ENCODE results near the gene PCAT7.
"Not testable (repeated sequence)": the region's sequence is repeated elsewhere in the genome, so short reads cannot be mapped to it uniquely, and the experiment has no call there.

The PCAT7 gene

DNA sequence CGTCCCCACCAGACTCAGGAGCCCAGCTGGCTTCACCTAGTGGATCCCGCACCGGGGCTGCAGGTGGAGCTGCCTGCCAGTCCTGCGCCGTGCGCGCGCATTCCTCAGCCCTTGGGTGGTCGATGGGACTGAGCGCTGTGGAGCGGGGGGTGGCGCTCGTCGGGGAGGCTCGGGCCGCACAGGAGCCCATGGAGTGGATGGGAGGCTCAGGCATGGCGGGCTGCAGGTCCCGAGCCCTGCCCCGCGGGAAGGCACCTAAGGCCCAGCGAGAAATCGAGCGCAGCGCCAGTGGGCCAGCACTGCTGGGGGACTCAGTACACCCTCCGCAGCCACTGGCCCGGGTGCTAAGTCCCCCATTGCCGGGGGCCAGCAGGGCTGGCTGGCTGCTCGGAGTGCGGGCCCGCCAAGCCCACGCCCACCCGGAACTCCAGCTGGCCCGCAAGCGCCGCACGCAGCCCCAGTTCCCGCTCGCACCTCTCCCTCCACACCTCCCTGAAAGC, 36.2 kb downstream of the PCAT7 start:
- not testable (repeated sequence) for H3K36me3 ChIP-seq (replicated peaks in 1 of 2; ENCODE audit: control insufficient read depth in 2 of 2, insufficient read depth in 2 of 2, low read length in 2 of 2); H3K4me1 ChIP-seq (ENCODE audit: control insufficient read depth in 2 of 2, insufficient read depth in 1 of 2, low read depth in 1 of 2, low read length in 2 of 2); H3K9ac ChIP-seq (ENCODE audit: low read depth, low read length, poor library complexity); H3K4me2 ChIP-seq (ENCODE audit: insufficient read depth, low read length, poor library complexity, severe bottlenecking); H2BK5ac ChIP-seq (ENCODE audit: low read length); DNase-seq (ENCODE audit: low spot score); H4K8ac ChIP-seq (ENCODE audit: low read depth, low read length); H3K79me1 ChIP-seq (ENCODE audit: low read depth, low read length); H2BK12ac ChIP-seq (ENCODE audit: low read length); H2BK15ac ChIP-seq (ENCODE audit: low read length); H3K27me3 ChIP-seq (ENCODE audit: control insufficient read depth in 3 of 3, insufficient read depth in 3 of 3, low read depth in 1 of 3, low read length in 3 of 3); H3K27ac ChIP-seq (replicated peaks; ENCODE audit: low read length); H2AK5ac ChIP-seq (ENCODE audit: low read depth, low read length); H2BK120ac ChIP-seq (ENCODE audit: low read depth, low read length); H3K4me3 ChIP-seq (ENCODE audit: low read length in 2 of 2); H3K18ac ChIP-seq (ENCODE audit: low read length); H2AFZ ChIP-seq (ENCODE audit: low read length); H3K9me3 ChIP-seq (replicated peaks in 1 of 2; ENCODE audit: control insufficient read depth in 2 of 2, insufficient read depth in 1 of 2, low read depth in 1 of 2, low read length in 2 of 2); H3K4ac ChIP-seq (ENCODE audit: low read length); H3K23ac ChIP-seq (ENCODE audit: low read depth, low read length, poor library complexity); H3K14ac ChIP-seq (ENCODE audit: low read length); H4K91ac ChIP-seq (ENCODE audit: low read depth, low read length, poor library complexity)
- WGBS, 2 donors (ENCODE audit: extremely low coverage in 2 of 2, insufficient read length in 2 of 2, insufficient replicate concordance in 1 of 2): no CpG with 5 or more reads among the region's 38 CpGs

DNA sequence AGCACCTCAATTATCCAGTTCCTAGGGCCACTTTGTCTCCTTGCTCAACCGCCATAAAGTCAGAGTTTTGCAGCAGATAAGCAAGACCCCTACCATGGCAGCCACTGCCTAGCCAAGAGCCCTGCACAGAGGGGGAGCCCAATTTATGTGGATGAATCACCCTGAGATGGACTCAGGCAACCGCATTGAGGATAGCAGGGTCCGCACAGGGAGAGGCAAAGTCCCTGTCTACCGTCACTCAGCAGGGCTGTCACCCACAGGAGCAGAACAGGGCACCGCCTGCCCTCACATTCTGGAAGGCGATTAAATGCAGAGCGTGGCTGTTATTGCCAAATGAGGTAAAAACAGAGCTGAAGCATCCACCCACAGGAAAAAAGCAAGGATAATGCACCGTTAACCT, 37.0 kb downstream of the PCAT7 start:
- peak overlapping the region; percentile 94 for H2BK12ac ChIP-seq (ENCODE audit: low read length)
- DNase-seq (ENCODE audit: low spot score): no peak
- H3K9ac ChIP-seq (ENCODE audit: low read depth, low read length, poor library complexity): no peak overlapping the region
- H3K14ac ChIP-seq (ENCODE audit: low read length): peak overlapping the region; percentile 8
- peaks cover 1% of the 10 kb centered on the region for H3K79me1 ChIP-seq (ENCODE audit: low read depth, low read length)
- H4K8ac ChIP-seq (ENCODE audit: low read depth, low read length): peak overlapping the region; percentile 82
- no peak overlapping the region for H3K4me3 ChIP-seq (ENCODE audit: low read length in 2 of 2)
- H3K18ac ChIP-seq (ENCODE audit: low read length): peak overlapping the region; percentile 28
- no CpG with 5 or more reads among the region's 8 CpGs for WGBS, 2 donors (ENCODE audit: extremely low coverage in 2 of 2, insufficient read length in 2 of 2, insufficient replicate concordance in 1 of 2)
- peaks cover 0 to 6% (median 0%) of the 10 kb centered on the region in 3 experiments for H3K27me3 ChIP-seq (ENCODE audit: control insufficient read depth in 3 of 3, insufficient read depth in 3 of 3, low read depth in 1 of 3, low read length in 3 of 3)
- no peak overlapping the region for H2BK120ac ChIP-seq (ENCODE audit: low read depth, low read length)
- peaks cover 0 to 4% of the 10 kb centered on the region in 2 donors for H3K4me1 ChIP-seq (ENCODE audit: control insufficient read depth in 2 of 2, insufficient read depth in 1 of 2, low read depth in 1 of 2, low read length in 2 of 2)
- H3K4me2 ChIP-seq (ENCODE audit: insufficient read depth, low read length, poor library complexity, severe bottlenecking): no peak overlapping the region
- H2AK5ac ChIP-seq (ENCODE audit: low read depth, low read length): peak overlapping the region; percentile 92
- no peak overlapping the region for H3K4ac ChIP-seq (ENCODE audit: low read length)
- no peak overlapping the region for H2BK5ac ChIP-seq (ENCODE audit: low read length)
- no peak overlapping the region for H4K91ac ChIP-seq (ENCODE audit: low read depth, low read length, poor library complexity)
- no peak overlapping the region for H2AFZ ChIP-seq (ENCODE audit: low read length)
- H2BK15ac ChIP-seq (ENCODE audit: low read length): no peak overlapping the region
- no peak overlapping the region for H3K23ac ChIP-seq (ENCODE audit: low read depth, low read length, poor library complexity)
- no peaks in the 10 kb centered on the region for H3K9me3 ChIP-seq (replicated peaks in 1 of 2; ENCODE audit: control insufficient read depth in 2 of 2, insufficient read depth in 1 of 2, low read depth in 1 of 2, low read length in 2 of 2)
- no peak overlapping the region for H3K27ac ChIP-seq (replicated peaks; ENCODE audit: low read length)
- H3K36me3 ChIP-seq (replicated peaks in 1 of 2; ENCODE audit: control insufficient read depth in 2 of 2, insufficient read depth in 2 of 2, low read length in 2 of 2): no peaks in the 10 kb centered on the region

DNA sequence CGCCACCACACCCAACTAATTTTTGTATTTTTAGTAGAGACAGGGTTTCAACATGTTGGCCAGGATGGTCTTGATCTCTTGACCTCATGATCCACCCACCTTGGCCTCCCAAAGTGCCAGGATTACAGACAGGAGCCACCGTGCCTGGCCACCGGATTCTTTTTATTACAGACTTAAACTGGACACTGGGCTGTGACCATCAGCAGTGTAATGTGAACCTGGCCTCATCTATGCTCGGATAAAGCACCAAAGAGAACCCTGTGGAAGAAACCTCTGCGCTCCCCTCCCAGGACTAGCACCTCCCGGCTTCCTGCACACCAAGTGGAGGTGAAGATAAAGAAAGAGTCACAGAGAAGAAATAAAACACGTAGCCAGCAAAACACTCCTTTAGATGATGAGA, 37.8 kb downstream of the PCAT7 start:
- not testable (repeated sequence) for H3K4me2 ChIP-seq (ENCODE audit: insufficient read depth, low read length, poor library complexity, severe bottlenecking); H4K8ac ChIP-seq (ENCODE audit: low read depth, low read length); H3K27ac ChIP-seq (replicated peaks; ENCODE audit: low read length); H2BK5ac ChIP-seq (ENCODE audit: low read length); H3K27me3 ChIP-seq (ENCODE audit: control insufficient read depth in 3 of 3, insufficient read depth in 3 of 3, low read depth in 1 of 3, low read length in 3 of 3); H3K9ac ChIP-seq (ENCODE audit: low read depth, low read length, poor library complexity); H2BK12ac ChIP-seq (ENCODE audit: low read length); H3K79me1 ChIP-seq (ENCODE audit: low read depth, low read length); H4K91ac ChIP-seq (ENCODE audit: low read depth, low read length, poor library complexity); H3K14ac ChIP-seq (ENCODE audit: low read length); H3K9me3 ChIP-seq (replicated peaks in 1 of 2; ENCODE audit: control insufficient read depth in 2 of 2, insufficient read depth in 1 of 2, low read depth in 1 of 2, low read length in 2 of 2); H2BK120ac ChIP-seq (ENCODE audit: low read depth, low read length); H3K23ac ChIP-seq (ENCODE audit: low read depth, low read length, poor library complexity); H3K4ac ChIP-seq (ENCODE audit: low read length); H2AK5ac ChIP-seq (ENCODE audit: low read depth, low read length); H2AFZ ChIP-seq (ENCODE audit: low read length); H3K36me3 ChIP-seq (replicated peaks in 1 of 2; ENCODE audit: control insufficient read depth in 2 of 2, insufficient read depth in 2 of 2, low read length in 2 of 2); H3K18ac ChIP-seq (ENCODE audit: low read length); H3K4me3 ChIP-seq (ENCODE audit: low read length in 2 of 2); H2BK15ac ChIP-seq (ENCODE audit: low read length); H3K4me1 ChIP-seq (ENCODE audit: control insufficient read depth in 2 of 2, insufficient read depth in 1 of 2, low read depth in 1 of 2, low read length in 2 of 2); DNase-seq (ENCODE audit: low spot score)
- no CpG with 5 or more reads among the region's 7 CpGs for WGBS, 2 donors (ENCODE audit: extremely low coverage in 2 of 2, insufficient read length in 2 of 2, insufficient replicate concordance in 1 of 2)

DNA sequence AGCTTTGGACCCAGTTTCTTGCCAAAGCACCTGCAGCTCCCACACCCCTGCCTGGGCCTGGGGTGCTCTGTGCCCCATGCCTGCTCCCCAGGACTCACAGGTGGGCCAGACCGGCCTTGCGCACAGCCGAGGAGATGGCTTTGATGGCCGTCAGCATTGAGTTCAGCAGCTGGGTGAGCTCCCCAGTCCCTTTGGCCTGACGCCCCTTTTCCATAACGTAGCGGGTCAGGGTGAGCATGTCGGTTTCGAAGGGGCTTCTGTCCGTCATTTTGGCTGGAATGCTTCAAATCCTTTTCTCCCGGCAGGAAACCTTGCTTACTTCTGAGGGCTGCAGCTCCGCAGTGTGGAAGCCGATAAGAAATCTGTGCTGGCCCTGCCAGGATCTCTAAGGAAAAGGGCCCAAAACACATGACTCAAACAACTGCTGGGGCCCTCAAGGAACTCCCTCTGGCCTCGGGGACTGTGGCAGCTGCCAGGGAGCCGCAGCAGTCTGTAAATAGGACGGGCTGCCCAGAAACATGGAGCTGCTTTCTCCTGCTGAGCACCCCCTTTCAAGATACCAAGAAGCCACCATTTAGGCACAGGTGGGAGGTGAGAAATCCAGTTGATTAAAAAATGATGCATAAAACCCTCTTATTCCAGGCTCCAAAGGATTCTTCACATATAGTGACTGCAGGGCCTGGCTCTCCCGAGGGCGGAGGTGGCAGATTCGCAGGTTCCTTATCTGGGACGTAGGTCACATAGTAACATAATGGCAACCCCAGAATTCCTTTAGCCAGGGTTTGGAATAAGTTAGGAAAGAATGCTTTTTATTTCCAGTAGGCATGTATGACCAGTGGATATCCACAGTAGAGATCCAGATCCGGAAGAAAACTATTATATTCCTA, 38.8 kb downstream of the PCAT7 start, which contains the start of gene FBP2:
FBP2 (minus strand) TSS at position 366 of the 887 bp plus-strand sequence; CDS start at position 268, 98 bp downstream.
- no peak within 1 kb of the TSS for H3K4ac ChIP-seq (ENCODE audit: low read length)
- H3K23ac ChIP-seq (ENCODE audit: low read depth, low read length, poor library complexity): no peak within 1 kb of the TSS
- no peak within 1 kb of the TSS for H2BK15ac ChIP-seq (ENCODE audit: low read length)
- H3K27ac ChIP-seq (replicated peaks; ENCODE audit: low read length): no peak within 1 kb of the TSS
- no peaks in the 10 kb centered on the region for H3K4me1 ChIP-seq (ENCODE audit: control insufficient read depth in 2 of 2, insufficient read depth in 1 of 2, low read depth in 1 of 2, low read length in 2 of 2)
- peak within 1 kb of the TSS; percentile 47 for H2AFZ ChIP-seq (ENCODE audit: low read length)
- DNase-seq (ENCODE audit: low spot score): no peak
- no peak within 1 kb of the TSS for H3K4me3 ChIP-seq (ENCODE audit: low read length in 2 of 2)
- H4K91ac ChIP-seq (ENCODE audit: low read depth, low read length, poor library complexity): no peak within 1 kb of the TSS
- peaks cover 0 to 6% (median 0%) of the 10 kb centered on the region in 3 experiments for H3K27me3 ChIP-seq (ENCODE audit: control insufficient read depth in 3 of 3, insufficient read depth in 3 of 3, low read depth in 1 of 3, low read length in 3 of 3)
- no CpG with 5 or more reads among the region's 21 CpGs for WGBS, 2 donors (ENCODE audit: extremely low coverage in 2 of 2, insufficient read length in 2 of 2, insufficient replicate concordance in 1 of 2)
- no peak within 1 kb of the TSS for H3K14ac ChIP-seq (ENCODE audit: low read length)
- H3K4me2 ChIP-seq (ENCODE audit: insufficient read depth, low read length, poor library complexity, severe bottlenecking): no peak within 1 kb of the TSS
- H3K9ac ChIP-seq (ENCODE audit: low read depth, low read length, poor library complexity): no peak within 1 kb of the TSS
- H4K8ac ChIP-seq (ENCODE audit: low read depth, low read length): no peak within 1 kb of the TSS
- no peaks in the 10 kb centered on the region for H3K36me3 ChIP-seq (replicated peaks in 1 of 2; ENCODE audit: control insufficient read depth in 2 of 2, insufficient read depth in 2 of 2, low read length in 2 of 2)
- H3K79me1 ChIP-seq (ENCODE audit: low read depth, low read length): peaks cover 1% of the 10 kb centered on the region
- H2BK120ac ChIP-seq (ENCODE audit: low read depth, low read length): no peak within 1 kb of the TSS
- no peaks in the 10 kb centered on the region for H3K9me3 ChIP-seq (replicated peaks in 1 of 2; ENCODE audit: control insufficient read depth in 2 of 2, insufficient read depth in 1 of 2, low read depth in 1 of 2, low read length in 2 of 2)
- peak within 1 kb of the TSS; percentile 83 for H3K18ac ChIP-seq (ENCODE audit: low read length)
- H2BK5ac ChIP-seq (ENCODE audit: low read length): no peak within 1 kb of the TSS
- no peak within 1 kb of the TSS for H2AK5ac ChIP-seq (ENCODE audit: low read depth, low read length)
- H2BK12ac ChIP-seq (ENCODE audit: low read length): no peak within 1 kb of the TSS

All from neuronal stem cell (in vitro differentiated cells).